DMS53 (cell line): ENCODE measurements around the gene WFS1.

ENCODE experiments used
- DNase-seq: peaks from one replicate; lab custom pipeline; 2025; lab: John Stamatoyannopoulos, UW

Gene WFS1

GRCh38 chr4:6235012-6235411, 34.6 kb upstream of the WFS1 start:
- DNase-seq: no peak

GRCh38 chr4:6235901-6236640, 33.6 kb upstream of the WFS1 start:
- DNase-seq: no peak

GRCh38 chr4:6236816-6237390, 32.7 kb upstream of the WFS1 start:
- DNase-seq: no peak

- no peak for DNase-seq
These were observed 30.2 kb upstream of the WFS1 start for GRCh38 chr4:6239486-6239885.

GRCh38 chr4:6239968-6240367, 29.7 kb upstream of the WFS1 start:
- DNase-seq: no peak

- DNase-seq: no peak
These were observed 28.4 kb upstream of the WFS1 start for GRCh38 chr4:6241062-6241845.

GRCh38 chr4:6242271-6243029, 27.2 kb upstream of the WFS1 start:
- no peak for DNase-seq

GRCh38 chr4:6245246-6246169, 24.1 kb upstream of the WFS1 start:
- no peak for DNase-seq

GRCh38 chr4:6246170-6246634, 23.4 kb upstream of the WFS1 start:
- DNase-seq: no peak

GRCh38 chr4:6248394-6248793, 21.3 kb upstream of the WFS1 start:
- DNase-seq: no peak

- DNase-seq: peak; percentile 91
These were observed 19.2 kb upstream of the WFS1 start for GRCh38 chr4:6250235-6250983.

- no peak for DNase-seq
These were observed 18.7 kb upstream of the WFS1 start for GRCh38 chr4:6250984-6251295.

GRCh38 chr4:6251365-6251764, 18.3 kb upstream of the WFS1 start:
- no peak for DNase-seq

- no peak for DNase-seq
These were observed 17.6 kb upstream of the WFS1 start for GRCh38 chr4:6252051-6252450.

- no peak for DNase-seq
These were observed 16.5 kb upstream of the WFS1 start for GRCh38 chr4:6253111-6253510.

- no peak for DNase-seq
These were observed 15.7 kb upstream of the WFS1 start for GRCh38 chr4:6253961-6254360.

GRCh38 chr4:6256141-6256540, 13.5 kb upstream of the WFS1 start:
- DNase-seq: no peak

- peak; percentile 59 for DNase-seq
These were observed 12.2 kb upstream of the WFS1 start for GRCh38 chr4:6257247-6258025.

- no peak for DNase-seq
These were observed 11.7 kb upstream of the WFS1 start for GRCh38 chr4:6258026-6258360.

- DNase-seq: no peak
These were observed 10.9 kb upstream of the WFS1 start for GRCh38 chr4:6258741-6259140.
